Measurements from ENCODE around the gene SPEM3. TPM values are rescaled to one million over a fixed set of nuclear protein-coding genes. Genes with fewer than 3 reads are reported as not detected.
A peak's percentile ranks its signal among the peaks of the same experiment; 100 is the strongest.

The SPEM3 gene
- total and polyA plus RNA-seq, 2 of the 13 experiments (the other 11 are each of a cell fraction or from before 2014, with no cell fraction given): not detected

- TF ChIP-seq, protein P1, sequence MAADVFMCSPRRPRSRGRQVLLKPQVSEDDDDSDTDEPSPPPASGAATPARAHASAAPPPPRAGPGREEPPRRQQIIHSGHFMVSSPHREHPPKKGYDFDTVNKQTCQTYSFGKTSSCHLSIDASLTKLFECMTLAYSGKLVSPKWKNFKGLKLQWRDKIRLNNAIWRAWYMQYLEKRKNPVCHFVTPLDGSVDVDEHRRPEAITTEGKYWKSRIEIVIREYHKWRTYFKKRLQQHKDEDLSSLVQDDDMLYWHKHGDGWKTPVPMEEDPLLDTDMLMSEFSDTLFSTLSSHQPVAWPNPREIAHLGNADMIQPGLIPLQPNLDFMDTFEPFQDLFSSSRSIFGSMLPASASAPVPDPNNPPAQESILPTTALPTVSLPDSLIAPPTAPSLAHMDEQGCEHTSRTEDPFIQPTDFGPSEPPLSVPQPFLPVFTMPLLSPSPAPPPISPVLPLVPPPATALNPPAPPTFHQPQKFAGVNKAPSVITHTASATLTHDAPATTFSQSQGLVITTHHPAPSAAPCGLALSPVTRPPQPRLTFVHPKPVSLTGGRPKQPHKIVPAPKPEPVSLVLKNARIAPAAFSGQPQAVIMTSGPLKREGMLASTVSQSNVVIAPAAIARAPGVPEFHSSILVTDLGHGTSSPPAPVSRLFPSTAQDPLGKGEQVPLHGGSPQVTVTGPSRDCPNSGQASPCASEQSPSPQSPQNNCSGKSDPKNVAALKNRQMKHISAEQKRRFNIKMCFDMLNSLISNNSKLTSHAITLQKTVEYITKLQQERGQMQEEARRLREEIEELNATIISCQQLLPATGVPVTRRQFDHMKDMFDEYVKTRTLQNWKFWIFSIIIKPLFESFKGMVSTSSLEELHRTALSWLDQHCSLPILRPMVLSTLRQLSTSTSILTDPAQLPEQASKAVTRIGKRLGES (CRISPR knock-in tag; IDR thresholded peaks at IDR 0.05; ENCODE audit: borderline replicate concordance): no peak
- TF ChIP-seq ZNF496 (CRISPR knock-in tag; IDR thresholded peaks at IDR 0.05; ENCODE audit: insufficient replicate concordance) (no peak), ZFP82 (CRISPR knock-in tag; IDR thresholded peaks at IDR 0.05; ENCODE audit: borderline replicate concordance) (no peak), HDAC1 (CRISPR knock-in tag; IDR thresholded peaks at IDR 0.05) (peak; percentile 57; the same call in 1 of the 2 replicates), ZNF232 (CRISPR knock-in tag; IDR thresholded peaks at IDR 0.05; ENCODE audit: borderline replicate concordance) (no peak), ZNF746 (CRISPR knock-in tag; IDR thresholded peaks at IDR 0.05) (peak; percentile 67; the same call in 1 of the 2 replicates), PHF5A (CRISPR knock-in tag; IDR thresholded peaks at IDR 0.05; ENCODE audit: low read depth, unreplicated experiment) (no peak), POLR2AphosphoS5 (IDR thresholded peaks at IDR 0.05; ENCODE audit: low read depth, low read length) (peak; percentile 62), TEAD2 (CRISPR knock-in tag; IDR thresholded peaks at IDR 0.05) (no peak), ZNF350 (CRISPR knock-in tag; IDR thresholded peaks at IDR 0.05; ENCODE audit: borderline replicate concordance, low read depth) (peak; percentile 65; the same call in 1 of the 2 replicates), ZKSCAN1 (IDR thresholded peaks at IDR 0.05; ENCODE audit: low read length) (no peak), THAP11 (CRISPR knock-in tag; IDR thresholded peaks at IDR 0.05) (peak; percentile 81)
- TF ChIP-seq, protein P2, sequence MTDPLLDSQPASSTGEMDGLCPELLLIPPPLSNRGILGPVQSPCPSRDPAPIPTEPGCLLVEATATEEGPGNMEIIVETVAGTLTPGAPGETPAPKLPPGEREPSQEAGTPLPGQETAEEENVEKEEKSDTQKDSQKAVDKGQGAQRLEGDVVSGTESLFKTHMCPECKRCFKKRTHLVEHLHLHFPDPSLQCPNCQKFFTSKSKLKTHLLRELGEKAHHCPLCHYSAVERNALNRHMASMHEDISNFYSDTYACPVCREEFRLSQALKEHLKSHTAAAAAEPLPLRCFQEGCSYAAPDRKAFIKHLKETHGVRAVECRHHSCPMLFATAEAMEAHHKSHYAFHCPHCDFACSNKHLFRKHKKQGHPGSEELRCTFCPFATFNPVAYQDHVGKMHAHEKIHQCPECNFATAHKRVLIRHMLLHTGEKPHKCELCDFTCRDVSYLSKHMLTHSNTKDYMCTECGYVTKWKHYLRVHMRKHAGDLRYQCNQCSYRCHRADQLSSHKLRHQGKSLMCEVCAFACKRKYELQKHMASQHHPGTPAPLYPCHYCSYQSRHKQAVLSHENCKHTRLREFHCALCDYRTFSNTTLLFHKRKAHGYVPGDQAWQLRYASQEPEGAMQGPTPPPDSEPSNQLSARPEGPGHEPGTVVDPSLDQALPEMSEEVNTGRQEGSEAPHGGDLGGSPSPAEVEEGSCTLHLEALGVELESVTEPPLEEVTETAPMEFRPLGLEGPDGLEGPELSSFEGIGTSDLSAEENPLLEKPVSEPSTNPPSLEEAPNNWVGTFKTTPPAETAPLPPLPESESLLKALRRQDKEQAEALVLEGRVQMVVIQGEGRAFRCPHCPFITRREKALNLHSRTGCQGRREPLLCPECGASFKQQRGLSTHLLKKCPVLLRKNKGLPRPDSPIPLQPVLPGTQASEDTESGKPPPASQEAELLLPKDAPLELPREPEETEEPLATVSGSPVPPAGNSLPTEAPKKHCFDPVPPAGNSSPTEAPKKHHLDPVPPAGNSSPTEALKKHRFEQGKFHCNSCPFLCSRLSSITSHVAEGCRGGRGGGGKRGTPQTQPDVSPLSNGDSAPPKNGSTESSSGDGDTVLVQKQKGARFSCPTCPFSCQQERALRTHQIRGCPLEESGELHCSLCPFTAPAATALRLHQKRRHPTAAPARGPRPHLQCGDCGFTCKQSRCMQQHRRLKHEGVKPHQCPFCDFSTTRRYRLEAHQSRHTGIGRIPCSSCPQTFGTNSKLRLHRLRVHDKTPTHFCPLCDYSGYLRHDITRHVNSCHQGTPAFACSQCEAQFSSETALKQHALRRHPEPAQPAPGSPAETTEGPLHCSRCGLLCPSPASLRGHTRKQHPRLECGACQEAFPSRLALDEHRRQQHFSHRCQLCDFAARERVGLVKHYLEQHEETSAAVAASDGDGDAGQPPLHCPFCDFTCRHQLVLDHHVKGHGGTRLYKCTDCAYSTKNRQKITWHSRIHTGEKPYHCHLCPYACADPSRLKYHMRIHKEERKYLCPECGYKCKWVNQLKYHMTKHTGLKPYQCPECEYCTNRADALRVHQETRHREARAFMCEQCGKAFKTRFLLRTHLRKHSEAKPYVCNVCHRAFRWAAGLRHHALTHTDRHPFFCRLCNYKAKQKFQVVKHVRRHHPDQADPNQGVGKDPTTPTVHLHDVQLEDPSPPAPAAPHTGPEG (CRISPR knock-in tag; IDR thresholded peaks at IDR 0.05): no peak
- TF ChIP-seq, protein P3, sequence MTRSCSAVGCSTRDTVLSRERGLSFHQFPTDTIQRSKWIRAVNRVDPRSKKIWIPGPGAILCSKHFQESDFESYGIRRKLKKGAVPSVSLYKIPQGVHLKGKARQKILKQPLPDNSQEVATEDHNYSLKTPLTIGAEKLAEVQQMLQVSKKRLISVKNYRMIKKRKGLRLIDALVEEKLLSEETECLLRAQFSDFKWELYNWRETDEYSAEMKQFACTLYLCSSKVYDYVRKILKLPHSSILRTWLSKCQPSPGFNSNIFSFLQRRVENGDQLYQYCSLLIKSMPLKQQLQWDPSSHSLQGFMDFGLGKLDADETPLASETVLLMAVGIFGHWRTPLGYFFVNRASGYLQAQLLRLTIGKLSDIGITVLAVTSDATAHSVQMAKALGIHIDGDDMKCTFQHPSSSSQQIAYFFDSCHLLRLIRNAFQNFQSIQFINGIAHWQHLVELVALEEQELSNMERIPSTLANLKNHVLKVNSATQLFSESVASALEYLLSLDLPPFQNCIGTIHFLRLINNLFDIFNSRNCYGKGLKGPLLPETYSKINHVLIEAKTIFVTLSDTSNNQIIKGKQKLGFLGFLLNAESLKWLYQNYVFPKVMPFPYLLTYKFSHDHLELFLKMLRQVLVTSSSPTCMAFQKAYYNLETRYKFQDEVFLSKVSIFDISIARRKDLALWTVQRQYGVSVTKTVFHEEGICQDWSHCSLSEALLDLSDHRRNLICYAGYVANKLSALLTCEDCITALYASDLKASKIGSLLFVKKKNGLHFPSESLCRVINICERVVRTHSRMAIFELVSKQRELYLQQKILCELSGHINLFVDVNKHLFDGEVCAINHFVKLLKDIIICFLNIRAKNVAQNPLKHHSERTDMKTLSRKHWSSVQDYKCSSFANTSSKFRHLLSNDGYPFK (CRISPR knock-in tag; IDR thresholded peaks at IDR 0.05; ENCODE audit: borderline replicate concordance): peak; percentile 77; the same call in 1 of the 2 replicates
These were observed 16.3 kb downstream of the SPEM3 start, which contains the start of gene CHRNB1 (continued) for GRCh38 chr17:7444682-7445618.

All from HepG2 (cell line).